Right lobe of liver (tissue), 6 donors: ENCODE measurements around the gene AMMECR1L. TPM values are rescaled to one million over a fixed set of nuclear protein-coding genes. Genes with fewer than 3 reads are reported as not detected.

Source experiments
- ATAC-seq, 4 donors: fragments of 200-7000 bp; cut with Tn5 transposase; one replicate each; pipeline ENCODE4 v1.9.1; 2020; ENCODE audit warnings: mild to moderate bottlenecking in 4 of 4, moderate library complexity in 4 of 4
- DNase-seq, 3 donors: peaks; one replicate each; pipeline ENCODE4 v3.0.0-alpha.2; 2020
- H3K27ac ChIP-seq, 3 donors: fragments of 200-600 bp; one replicate each; pipeline ENCODE4 v1.8.0; 2022
- H3K27me3 ChIP-seq, 2 donors: fragments of 200-600 bp; one replicate each; pipeline ENCODE4 v1.8.0; 2022
- H3K36me3 ChIP-seq, 4 donors: fragments of 200-600 bp; sonication (generic) in 1 of 4; one replicate each; pipeline versions ENCODE4 v1.5.1 to v1.8.0; 2017 to 2022; ENCODE audit warnings: control low read depth in 1 of 4
- H3K4me1 ChIP-seq, 4 donors: fragments of 200-600 bp; sonication (generic) in 1 of 4; one replicate each; pipeline versions ENCODE4 v1.5.1 to v1.8.0; 2017 to 2022; ENCODE audit warnings: control low read depth in 1 of 4
- H3K4me3 ChIP-seq, 3 donors: fragments of 200-600 bp; one replicate each; pipeline ENCODE4 v1.8.0; 2022
- H3K9me3 ChIP-seq, 4 donors: fragments of 200-600 bp; sonication (generic) in 1 of 4; one replicate each; pipeline versions ENCODE4 v1.5.1 to v1.8.0; 2017 to 2022; ENCODE audit warnings: control low read depth in 1 of 4
- CTCF ChIP-seq, 4 donors: fragments of 200-600 bp in 3 of 4; fragments of 450-650 bp in 1 of 4; IDR thresholded peaks; one replicate each; pipeline versions ENCODE4 v1.5.1 to v1.8.0; 2016 to 2022; ENCODE audit warnings: antibody characterized with exemption in 4 of 4, mild to moderate bottlenecking in 2 of 4
- POLR2A ChIP-seq: fragments of 450-650 bp; IDR thresholded peaks from one replicate; pipeline ENCODE4 v1.6.1; 2017; ENCODE audit warnings: antibody characterized with exemption, mild to moderate bottlenecking
- WGBS: methylation state at CpG from one replicate; pipeline ENCODE4 v1.1.6; 2018; ENCODE audit warnings: low coverage, low lambda C conversion rate; ENCODE audit not compliant: insufficient coverage; ENCODE audit errors: missing lambda C conversion rate; 5-methylcytosine and 5-hydroxymethylcytosine counted together
- intact Hi-C, 2 donors: fragments of 100-400 bp; cut with DNase I; formaldehyde crosslinking; loops; one replicate each; pipeline versions ENCODE4 v1.11.2 to v1.14.1; 2022
- total RNA-seq, 6 experiments: library from RNA; depleted of rRNA in 2 of 6; stranded (reverse); fragments of >200 nt in 2 of 6; fragmentation: NEBNext Ultra II Directional in 3 of 6; extraction: Animal tissue kit (Norgen Biotek cat#: 25700) in 3 of 6; gene quantifications; one replicate each; pipeline versions ENCODE4 v1.1.0 to v1.2.4, GENCODE V29; 2016 to 2023
- donor health status: DM: no; HTN: yes; CAD: no.
- donor health status: DM: no; HTN: no; CAD: no.
- donor health status: DM: no; HTN: no; CAD: no.
- donor health status: DM: no; HTN: yes; CAD: no.
- donor health status: DM: no; HTN: yes; CAD: no.

AMMECR1L gene
- total RNA-seq, 6 experiments from 2014 or later = 5.3 to 7.6 (median 6.7) TPM

DNA sequence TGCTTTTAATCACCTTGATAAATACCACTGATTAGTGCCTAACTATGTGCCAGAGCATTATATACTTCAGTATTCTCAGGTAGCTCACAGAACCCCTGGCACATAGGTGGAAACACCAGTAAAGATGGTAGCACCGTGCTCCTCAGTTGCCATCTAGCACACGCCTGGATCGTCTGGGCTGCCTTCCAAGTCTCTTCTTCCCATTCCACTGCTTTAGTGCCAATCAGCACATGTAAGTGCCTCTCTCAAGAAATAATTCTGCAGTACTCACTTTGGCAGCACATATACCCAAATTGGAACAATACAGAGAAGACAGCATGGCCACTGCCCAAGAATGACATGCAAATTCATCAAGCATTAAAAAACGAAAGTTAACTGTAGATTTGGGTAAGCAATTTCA lies 40.8 kb downstream of the AMMECR1L start:
- DNase-seq (no peak), ATAC-seq (no peak)
- TF ChIP-seq POLR2A (no peak), CTCF (IDR thresholded peaks at IDR 0.05) (no peak)
- Histone ChIP-seq H3K4me3 (no peak overlapping the region), H3K4me1 (no peaks in the 10 kb centered on the region), H3K27me3 (no peaks in the 10 kb centered on the region), H3K27ac (no peak overlapping the region), H3K9me3 (no peaks in the 10 kb centered on the region), H3K36me3 (peaks cover 3 to 38% (median 11%) of the 10 kb centered on the region in 4 donors)
- 81% methylated on average over 4 of the region's 4 CpGs for WGBS
- intact Hi-C loops = no loop called here

GRCh38 chr2:127843677-127844076 lies 42.1 kb downstream of the AMMECR1L start:
- ATAC-seq (no peak), DNase-seq (no peak)
- Histone ChIP-seq H3K27me3 (no peaks in the 10 kb centered on the region), H3K4me1 (no peaks in the 10 kb centered on the region), H3K27ac (no peak overlapping the region), H3K36me3 (peaks cover 3 to 27% (median 11%) of the 10 kb centered on the region in 4 donors), H3K9me3 (no peaks in the 10 kb centered on the region), H3K4me3 (no peak overlapping the region)
- intact Hi-C loops = no loop called here
- WGBS = 100% methylated on average over 3 of the region's 6 CpGs
- no peak for TF ChIP-seq POLR2A
- no peak for TF ChIP-seq CTCF (IDR thresholded peaks at IDR 0.05)

- H3K27ac ChIP-seq = no peak overlapping the region
- H3K4me3 ChIP-seq = no peak overlapping the region
- TF ChIP-seq POLR2A (no peak), CTCF (IDR thresholded peaks at IDR 0.05) (no peak)
- DNase-seq (no peak), ATAC-seq (no peak)
- H3K9me3 ChIP-seq = no peaks in the 10 kb centered on the region
- H3K36me3 ChIP-seq = peaks cover 0 to 11% (median 2%) of the 10 kb centered on the region in 4 donors
- intact Hi-C loops = no loop called here
- H3K4me1 ChIP-seq = no peaks in the 10 kb centered on the region
- H3K27me3 ChIP-seq = no peaks in the 10 kb centered on the region
- 70% methylated on average over 4 of the region's 20 CpGs for WGBS
Measured at GRCh38 chr2:127841466-127842178, 44.1 kb downstream of the AMMECR1L start.

GRCh38 chr2:127840893-127841292 lies 44.9 kb downstream of the AMMECR1L start:
- H3K36me3 ChIP-seq = peaks cover 0 to 6% (median 0%) of the 10 kb centered on the region in 4 donors
- no peak overlapping the region for H3K4me3 ChIP-seq
- H3K27me3 ChIP-seq = no peaks in the 10 kb centered on the region
- WGBS = 89% methylated on average over 3 of the region's 4 CpGs
- no peaks in the 10 kb centered on the region for H3K9me3 ChIP-seq
- DNase-seq (no peak), ATAC-seq (no peak)
- no peaks in the 10 kb centered on the region for H3K4me1 ChIP-seq
- intact Hi-C loops = no loop called here
- H3K27ac ChIP-seq = no peak overlapping the region
- TF ChIP-seq CTCF (IDR thresholded peaks at IDR 0.05) (no peak), POLR2A (no peak)
